ENCODE measurements around the gene EEF1A1. TPM values are rescaled to one million over a fixed set of nuclear protein-coding genes. Genes with fewer than 3 reads are reported as not detected.
A peak's percentile ranks its signal among the peaks of the same experiment; 100 is the strongest.
"Not testable (repeated sequence)": the region's sequence is repeated elsewhere in the genome, so short reads cannot be mapped to it uniquely, and the experiment has no call there.

The EEF1A1 gene
- total RNA-seq, 1 donor from 2014 or later: 25,091 TPM

GRCh38 chr6:73537677-73538076, 16.8 kb upstream of the EEF1A1 start:
- DNase-seq (ENCODE audit: low read depth): peak; percentile 42

- no peak for DNase-seq (ENCODE audit: low read depth)
These were observed 13.8 kb upstream of the EEF1A1 start for GRCh38 chr6:73534628-73535027.

- DNase-seq (ENCODE audit: low read depth): no peak
These were observed 11.5 kb upstream of the EEF1A1 start for GRCh38 chr6:73532293-73532692.

- DNase-seq (ENCODE audit: low read depth): no peak
These were observed 8.1 kb upstream of the EEF1A1 start for GRCh38 chr6:73528897-73529296.

GRCh38 chr6:73525546-73526330, 4.9 kb upstream of the EEF1A1 start:
- DNase-seq (ENCODE audit: low read depth): no peak

- peak; percentile 55 for DNase-seq (ENCODE audit: low read depth)
These were observed 2.7 kb upstream of the EEF1A1 start for GRCh38 chr6:73523434-73524123.

- DNase-seq (ENCODE audit: low read depth): peak; percentile 66
These were observed 636 bp upstream of the EEF1A1 start for GRCh38 chr6:73521351-73521985.

- DNase-seq (ENCODE audit: low read depth): peak; percentile 68
These were observed 725 bp downstream of the EEF1A1 start for GRCh38 chr6:73519926-73520687.

GRCh38 chr6:73518982-73519881, 1.6 kb downstream of the EEF1A1 start:
- not testable (repeated sequence) for DNase-seq (ENCODE audit: low read depth)

- DNase-seq (ENCODE audit: low read depth): not testable (repeated sequence)
These were observed 2.5 kb downstream of the EEF1A1 start for GRCh38 chr6:73518100-73518981.

GRCh38 chr6:73516514-73517489, 4.0 kb downstream of the EEF1A1 start:
- DNase-seq (ENCODE audit: low read depth): peak; percentile 13

- no peak for DNase-seq (ENCODE audit: low read depth)
These were observed 5.6 kb downstream of the EEF1A1 start for GRCh38 chr6:73515204-73515655.

GRCh38 chr6:73514746-73515110, 6.1 kb downstream of the EEF1A1 start:
- DNase-seq (ENCODE audit: low read depth): no peak

- no peak for DNase-seq (ENCODE audit: low read depth)
These were observed 7.4 kb downstream of the EEF1A1 start for GRCh38 chr6:73513496-73513854.

GRCh38 chr6:73511796-73512195, 9.0 kb downstream of the EEF1A1 start:
- DNase-seq (ENCODE audit: low read depth): no peak

GRCh38 chr6:73509851-73510250, 11.0 kb downstream of the EEF1A1 start:
- DNase-seq (ENCODE audit: low read depth): no peak

GRCh38 chr6:73508776-73509175, 12.1 kb downstream of the EEF1A1 start:
- no peak for DNase-seq (ENCODE audit: low read depth)

GRCh38 chr6:73506246-73506645, 14.6 kb downstream of the EEF1A1 start:
- DNase-seq (ENCODE audit: low read depth): no peak

- not testable (repeated sequence) for DNase-seq (ENCODE audit: low read depth)
These were observed 15.1 kb downstream of the EEF1A1 start for GRCh38 chr6:73505705-73506104.
